Smooth muscle cell of the brain vasculature (primary cell): ENCODE data around the gene FBXL4.

Source experiments
- DNase-seq: peaks from one replicate; pipeline ENCODE4 v3.0.0-alpha.2; 2012; ENCODE audit warnings: low read depth, low spot score

The FBXL4 gene

GRCh38 chr6:98824902-98825599 is 122.7 kb downstream of the FBXL4 start:
- DNase-seq, result no peak

- DNase-seq, result no peak
These were observed 123.4 kb downstream of the FBXL4 start for GRCh38 chr6:98824162-98824901.

GRCh38 chr6:98823428-98824161 is 124.2 kb downstream of the FBXL4 start:
- no peak for DNase-seq

- DNase-seq, result no peak
These were observed 125.9 kb downstream of the FBXL4 start for GRCh38 chr6:98821756-98822405.
